Nucleus accumbens (tissue), 56 donors: ENCODE results near the gene RGS6.

Experiments used
- DNase-seq, 56 donors: peaks; one replicate each; lab custom pipeline; 2025; lab: John Stamatoyannopoulos, UW

The RGS6 gene

DNA sequence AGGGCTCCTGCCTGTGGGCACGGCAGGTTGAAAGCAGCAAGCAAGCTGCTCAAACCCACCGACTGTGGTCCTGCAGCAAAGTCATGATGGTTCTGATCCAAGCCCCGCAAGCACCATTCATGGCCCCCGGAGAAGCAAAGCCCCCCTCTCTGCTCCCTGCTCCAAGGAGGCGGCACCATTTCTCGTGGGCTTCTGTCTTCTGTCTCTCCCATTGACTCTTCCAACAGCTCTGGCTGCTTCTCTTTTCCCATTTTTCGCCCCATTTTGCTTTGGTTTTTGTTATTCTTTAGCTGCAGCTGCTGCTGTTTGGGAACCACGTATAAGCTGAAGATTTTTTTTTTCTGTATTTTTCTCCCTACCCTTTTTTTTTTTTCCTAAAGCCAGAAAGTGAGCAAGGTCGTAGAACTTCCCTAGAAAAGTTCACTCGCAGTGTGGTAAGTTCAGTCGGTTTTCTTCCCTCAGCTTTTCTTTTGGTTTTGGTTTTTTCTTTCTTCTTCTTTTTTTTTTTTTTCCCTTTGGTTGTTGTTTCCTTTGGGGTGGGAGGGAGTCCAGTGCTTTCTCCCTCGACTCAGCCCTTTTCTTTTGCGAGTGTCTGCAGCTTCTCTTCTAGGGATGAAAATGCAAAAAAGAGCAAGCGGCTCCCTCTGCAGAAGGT lies 607.6 kb downstream of the RGS6 start:
- DNase-seq: no peak

DNA sequence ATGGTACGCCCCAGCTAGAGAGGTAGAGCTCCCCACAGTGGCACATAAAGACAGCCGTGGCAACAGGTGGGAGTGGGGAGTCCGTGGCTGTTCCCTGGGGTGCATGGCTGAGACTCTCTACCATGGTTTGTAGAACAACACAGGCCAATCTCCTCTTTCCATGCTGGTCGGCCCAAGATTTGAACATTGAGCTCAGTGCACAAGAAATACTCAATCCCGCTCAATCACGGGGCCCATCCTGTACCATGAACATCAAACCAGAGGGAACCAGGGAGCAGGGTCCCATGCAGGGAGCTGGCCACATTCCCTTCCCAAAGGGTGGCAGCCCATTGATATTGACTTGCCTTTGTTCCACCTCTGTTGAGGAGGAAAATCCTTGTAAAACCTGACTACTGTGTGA lies 608.6 kb downstream of the RGS6 start:
- DNase-seq: no peak

DNA sequence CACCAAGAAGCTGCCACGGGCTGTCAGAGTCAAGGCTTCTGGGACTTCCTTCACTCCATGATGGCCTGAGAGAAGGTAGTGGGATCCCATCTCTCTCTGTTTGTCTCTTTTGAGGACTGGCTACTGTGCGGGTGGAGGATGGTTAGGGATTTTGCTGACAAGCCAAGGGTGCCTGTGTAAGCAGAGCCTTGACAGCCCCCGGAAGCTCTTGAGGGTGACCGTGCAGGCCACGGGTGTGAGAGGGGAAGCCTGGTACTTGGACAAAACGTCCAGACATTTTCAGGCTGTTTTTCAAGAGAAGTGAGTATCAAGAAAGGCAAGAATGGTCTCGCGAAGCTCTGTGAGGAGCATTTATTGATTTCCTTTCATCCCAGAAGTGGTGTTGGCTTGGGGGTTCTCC lies 609.3 kb downstream of the RGS6 start:
- no peak for DNase-seq

DNA sequence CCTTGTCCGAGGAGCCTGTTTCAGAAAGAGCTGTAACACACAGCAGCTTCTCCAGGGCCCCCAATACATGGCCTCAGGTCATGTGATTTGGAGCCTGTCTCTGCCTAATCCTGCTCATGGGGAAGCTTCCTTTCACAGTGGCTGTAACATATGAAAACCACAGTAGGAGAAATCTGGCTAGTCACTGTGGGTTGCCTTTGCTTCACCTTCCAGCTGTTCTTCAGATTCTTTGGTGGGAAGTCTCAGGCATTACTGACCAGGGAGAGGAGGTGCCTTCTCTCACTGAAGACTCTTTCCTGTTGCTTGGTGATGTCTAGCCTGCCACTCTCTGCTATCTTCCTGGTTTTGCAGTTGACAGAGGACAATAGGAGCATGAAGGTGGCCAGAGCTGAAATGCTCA lies 611.1 kb downstream of the RGS6 start:
- no peak for DNase-seq

DNA sequence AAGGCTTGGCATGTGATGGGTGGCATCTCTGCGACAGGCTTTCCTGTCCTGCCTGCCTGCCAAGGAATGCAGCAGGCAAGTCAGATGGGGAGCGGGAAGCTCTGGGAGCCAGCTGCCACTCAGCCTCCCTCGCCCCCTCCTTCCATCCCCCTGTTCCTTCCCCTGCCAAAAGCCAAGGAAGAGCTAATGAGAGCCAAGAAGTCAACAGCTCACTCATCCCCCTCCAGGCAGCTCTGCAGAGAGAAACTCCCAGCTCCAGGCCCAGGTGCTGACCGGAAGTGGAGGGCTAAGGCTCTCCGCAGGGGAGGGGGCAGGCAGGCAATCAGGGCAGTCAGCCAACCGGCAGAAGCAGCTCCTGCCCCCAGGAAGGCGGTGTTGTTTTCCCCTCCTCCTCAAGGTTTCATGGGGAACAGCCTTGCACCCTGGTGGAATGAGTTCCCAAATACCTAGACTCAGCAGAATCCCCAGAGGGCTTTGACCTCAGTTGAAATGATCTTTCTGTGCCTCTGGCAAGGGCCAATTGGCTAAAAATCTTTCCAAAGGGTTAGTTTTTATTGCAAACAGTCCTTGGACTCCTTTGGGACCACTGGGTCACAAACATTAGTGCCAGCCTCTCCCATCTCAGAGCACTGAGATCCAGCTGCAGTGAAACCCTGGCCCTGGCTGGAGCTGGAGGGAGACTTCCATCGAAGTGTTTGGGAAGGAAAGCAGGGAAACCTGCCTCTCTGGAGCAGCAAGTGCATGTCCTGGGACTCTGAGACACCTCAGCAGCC lies 612.6 kb downstream of the RGS6 start:
- peak in 1 of 56 donors; percentile 9 for DNase-seq

DNA sequence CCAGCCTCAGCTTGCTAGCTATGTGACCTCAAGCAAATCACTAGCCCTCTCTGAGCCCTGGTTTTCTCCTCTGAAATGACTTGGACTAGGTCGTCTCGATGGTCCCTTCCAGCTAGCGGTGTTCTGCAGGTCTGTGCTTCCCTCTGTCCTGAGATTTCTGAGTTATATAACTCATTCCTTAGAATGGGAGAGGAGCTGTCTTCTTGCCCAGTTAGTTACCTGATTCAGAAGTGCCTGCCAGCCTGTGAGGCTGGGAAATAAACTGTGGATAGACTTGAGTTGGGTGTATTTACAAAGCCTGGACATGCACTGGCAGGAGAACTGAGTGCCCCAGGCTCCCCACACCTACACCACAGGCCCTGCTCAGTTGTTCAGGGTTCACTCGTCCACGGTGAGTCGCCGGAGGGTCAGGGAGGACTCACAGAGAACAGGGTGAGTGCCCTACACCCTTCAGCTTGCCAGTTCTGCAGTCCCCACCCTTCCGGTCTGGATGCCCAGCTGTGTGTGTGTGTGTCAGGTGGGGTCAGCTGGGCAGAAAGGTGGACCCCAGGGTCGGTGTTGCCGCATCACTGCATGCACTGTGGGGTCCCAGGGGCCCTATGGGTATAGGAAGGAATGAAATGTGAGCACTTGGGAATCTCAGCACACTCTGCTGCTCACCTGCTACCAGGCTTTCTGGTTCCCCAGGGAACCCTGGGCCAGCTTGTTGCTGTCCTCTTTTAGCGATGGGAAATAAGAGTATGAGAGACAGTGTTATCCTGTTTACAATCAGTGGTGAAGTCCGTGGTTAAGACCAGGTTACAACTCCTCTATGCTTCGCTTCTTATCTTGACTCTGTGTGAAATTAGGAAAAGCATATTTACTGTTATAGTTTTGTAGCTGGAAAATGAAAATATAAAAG lies 613.4 kb downstream of the RGS6 start:
- no peak for DNase-seq

DNA sequence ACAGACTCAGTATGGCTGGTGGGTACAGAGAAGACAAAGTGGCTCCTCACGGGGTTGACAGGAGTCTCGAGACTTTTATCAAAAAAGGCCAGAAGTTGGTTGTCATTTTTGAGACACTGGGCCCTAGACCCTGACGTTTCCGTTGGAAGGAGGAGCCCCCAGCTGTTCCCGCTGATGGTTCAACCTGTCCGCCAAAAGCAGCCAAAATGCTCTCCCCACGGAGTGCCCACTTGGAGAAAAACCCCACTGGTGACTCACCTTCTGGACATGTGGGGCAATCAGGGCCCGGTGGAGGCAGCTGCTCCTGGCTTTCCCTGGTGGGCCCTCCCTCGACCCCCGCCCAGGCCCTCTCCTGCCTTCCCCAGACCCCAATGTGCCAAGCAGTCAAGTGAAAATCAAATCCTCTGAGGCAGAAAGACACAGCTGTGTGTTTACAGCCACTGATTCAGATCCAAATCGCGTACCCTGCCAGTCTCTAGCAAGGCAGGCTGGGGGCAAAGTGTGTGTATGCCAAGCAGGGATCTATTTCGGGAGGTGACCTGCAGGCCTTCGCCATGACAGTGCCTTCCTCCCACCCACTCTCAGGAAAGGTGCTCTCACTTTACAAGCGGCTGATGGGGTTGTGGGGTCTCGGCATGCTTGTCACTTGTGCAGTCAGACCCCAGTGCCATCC lies 614.3 kb downstream of the RGS6 start:
- DNase-seq: no peak

DNA sequence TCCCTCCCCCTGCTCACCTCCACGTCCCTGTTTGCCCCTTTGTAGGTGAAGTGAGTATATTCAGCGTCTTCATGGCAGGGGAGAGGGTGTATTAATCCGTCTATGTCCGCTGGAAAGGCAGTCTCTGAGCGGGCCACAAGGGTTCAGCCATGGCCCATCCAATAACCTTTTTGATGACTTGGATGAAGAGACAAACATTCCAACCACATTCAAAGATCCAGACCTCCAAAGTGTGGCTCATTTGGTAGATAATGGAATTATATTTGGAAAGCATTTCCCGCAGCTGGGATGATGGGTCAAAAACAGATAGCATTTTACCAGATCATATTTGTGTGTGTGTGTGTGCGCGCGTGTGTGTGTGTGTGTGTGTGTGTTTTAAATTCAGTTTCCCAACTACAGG lies 615.8 kb downstream of the RGS6 start:
- DNase-seq: no peak

DNA sequence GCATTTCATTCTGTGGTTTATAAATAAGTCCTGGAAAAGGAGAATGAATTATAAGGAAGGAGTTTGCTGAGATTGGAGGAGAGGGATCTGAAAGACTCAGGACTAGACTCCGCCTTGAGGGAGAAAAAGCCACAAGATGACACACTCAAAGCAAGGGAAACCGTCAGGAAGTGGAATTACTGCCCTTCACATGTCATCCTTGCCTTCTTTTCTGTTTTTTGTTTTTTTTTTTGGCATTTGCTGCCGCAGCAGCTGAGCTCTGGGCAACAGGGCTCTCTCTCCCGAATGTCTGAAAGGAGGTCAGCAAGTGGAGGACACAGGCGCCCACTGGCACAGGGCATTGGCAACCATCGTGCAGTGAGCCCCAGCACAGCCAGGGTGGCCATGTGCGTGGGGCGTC lies 616.8 kb downstream of the RGS6 start:
- peak in 11 of 56 donors; percentile 12 to 39 (median 23) for DNase-seq

DNA sequence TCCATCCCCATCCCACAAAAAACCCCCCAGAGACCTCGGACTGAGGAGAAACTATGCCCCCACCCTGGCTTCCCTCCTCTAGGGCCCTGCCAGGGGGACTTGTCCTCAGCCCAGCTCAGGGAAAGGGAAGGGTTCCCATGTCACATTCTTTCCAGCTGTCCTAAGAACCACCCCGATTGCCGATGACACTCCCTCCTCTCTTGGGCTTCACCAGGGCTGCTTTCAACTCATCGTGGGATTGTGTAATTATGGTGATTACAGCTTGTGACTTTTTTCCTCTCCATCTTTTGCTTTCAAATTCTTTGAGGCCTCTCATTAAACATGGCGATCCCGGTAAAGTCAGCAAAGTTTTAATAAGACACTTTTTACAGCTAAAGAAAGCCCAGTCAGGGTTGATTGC lies 617.6 kb downstream of the RGS6 start:
- DNase-seq: no peak

DNA sequence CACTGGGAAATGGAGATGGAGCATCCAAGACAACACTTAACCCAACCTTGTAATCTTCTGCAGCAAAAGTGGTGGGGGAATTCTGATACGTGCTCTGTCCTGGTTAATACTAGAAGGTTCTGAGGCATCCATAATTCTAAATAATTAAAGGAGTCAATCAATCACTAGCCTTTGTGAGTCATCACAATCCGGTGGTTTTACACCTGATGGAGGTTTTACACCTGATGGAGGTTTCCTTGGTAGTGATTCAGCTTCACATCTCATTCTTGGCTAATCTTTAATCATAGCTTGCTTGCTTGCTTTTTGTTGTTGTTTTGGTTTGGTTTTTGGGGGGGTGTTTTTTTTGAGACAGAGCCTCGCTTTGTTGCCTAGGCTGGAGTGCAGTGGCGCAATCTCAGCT lies 618.3 kb downstream of the RGS6 start:
- no peak for DNase-seq

DNA sequence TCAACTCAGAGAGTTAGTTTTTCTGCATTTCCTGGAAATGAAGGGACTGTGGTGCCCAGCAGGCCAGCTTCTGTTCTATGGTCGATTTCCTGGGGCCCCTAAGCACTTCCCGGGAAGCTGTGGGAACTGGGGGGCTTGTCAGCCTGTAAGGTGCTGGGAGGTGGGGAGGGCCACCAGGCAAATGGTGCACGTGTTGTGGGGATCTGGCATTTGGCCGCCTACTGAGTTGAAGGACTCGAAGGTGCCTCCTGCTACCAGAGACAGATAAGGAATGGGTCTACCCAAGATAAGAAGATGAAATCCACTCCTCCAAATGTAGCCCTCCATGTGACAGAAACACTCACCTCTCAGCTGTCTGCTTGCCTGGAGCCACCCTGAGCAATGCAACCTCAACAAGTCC lies 620.0 kb downstream of the RGS6 start:
- DNase-seq: no peak

DNA sequence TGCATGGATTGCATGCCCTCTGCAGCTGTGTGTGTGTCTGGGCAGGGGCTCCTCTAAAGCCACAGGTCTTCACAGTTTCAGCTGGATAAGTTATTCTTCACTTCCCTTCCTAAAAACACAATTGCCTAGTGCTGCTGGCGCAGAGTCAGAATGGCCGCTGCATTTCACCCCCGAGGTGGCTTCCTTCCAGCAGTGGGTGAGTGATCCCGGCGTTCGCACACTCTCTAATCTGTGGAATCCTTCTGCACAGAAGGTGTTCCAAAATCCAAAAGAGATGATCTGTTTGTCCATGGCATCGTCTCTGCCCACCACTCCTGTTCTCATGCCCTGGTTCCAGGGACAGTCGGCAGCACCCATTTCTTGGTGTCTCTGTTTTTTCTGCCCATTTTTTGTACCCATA lies 620.9 kb downstream of the RGS6 start:
- no peak for DNase-seq

DNA sequence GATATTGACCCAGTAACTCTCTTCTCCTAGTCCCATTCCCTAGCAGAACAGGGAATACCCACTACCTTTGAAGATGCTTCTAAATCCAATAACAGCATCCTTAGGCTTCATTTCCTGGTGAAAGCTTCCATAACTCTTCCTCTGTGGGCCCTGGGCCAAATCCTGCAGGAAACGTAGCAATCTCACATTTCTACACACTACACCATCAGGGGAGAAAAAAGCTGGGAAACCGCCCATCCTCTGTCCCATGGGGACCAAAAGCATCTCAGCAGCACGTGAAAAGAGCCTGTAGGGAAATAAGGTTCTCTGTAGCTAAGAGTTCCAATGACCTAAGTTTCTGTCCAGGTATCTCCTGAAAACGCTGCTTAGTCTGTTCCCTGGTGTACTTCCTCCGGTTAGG lies 621.4 kb downstream of the RGS6 start:
- DNase-seq: no peak

DNA sequence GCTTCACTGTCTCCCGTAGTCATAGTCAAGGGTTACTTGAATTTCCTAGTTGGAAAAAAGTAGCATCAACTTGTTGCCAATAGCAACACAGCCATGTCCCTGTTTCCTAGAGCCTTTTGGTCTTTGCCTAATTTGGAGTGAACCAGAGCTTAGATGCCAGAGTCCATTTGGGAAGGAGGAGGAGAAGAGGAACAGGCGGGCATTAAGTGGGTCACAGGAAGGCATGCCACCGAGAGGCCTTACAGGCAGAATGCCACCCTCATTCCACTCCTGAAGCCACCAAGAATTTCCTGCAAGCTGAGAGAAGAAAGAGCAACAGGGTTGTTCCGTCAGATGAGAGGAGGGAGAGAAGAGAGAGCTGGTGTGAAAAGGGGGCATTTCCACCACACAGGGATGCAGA lies 622.2 kb downstream of the RGS6 start:
- no peak for DNase-seq

DNA sequence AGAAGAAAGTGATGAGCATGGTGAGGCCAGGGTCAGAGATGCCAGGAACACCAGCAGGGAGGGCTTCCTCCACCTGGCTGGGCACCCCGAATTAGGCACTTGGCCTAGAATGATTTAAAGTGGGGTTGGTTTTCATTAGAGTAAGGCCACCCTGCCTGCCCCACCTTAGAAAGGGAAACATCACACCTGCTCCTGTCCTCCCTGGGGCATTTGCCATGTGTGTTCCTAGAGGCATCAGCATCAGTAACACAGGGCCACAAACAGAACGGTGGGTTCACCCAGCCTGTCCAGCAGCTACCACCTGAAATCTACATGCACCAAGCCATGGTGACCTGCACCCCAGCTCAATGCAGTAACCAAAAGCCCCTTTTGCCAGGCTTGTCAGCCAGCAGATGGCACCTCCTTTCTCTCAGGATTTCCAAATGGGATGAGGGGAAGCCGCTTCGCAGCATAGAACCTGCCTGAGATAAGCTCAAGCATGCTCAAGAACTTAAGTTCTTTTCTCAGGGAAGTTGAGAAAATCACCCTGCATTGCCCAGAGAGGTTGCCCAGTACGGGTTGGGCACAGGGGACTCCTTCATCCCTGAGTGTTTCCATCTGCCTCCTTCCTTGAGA lies 622.9 kb downstream of the RGS6 start:
- DNase-seq: peak in 6 of 56 donors; percentile 9 to 23 (median 15)

DNA sequence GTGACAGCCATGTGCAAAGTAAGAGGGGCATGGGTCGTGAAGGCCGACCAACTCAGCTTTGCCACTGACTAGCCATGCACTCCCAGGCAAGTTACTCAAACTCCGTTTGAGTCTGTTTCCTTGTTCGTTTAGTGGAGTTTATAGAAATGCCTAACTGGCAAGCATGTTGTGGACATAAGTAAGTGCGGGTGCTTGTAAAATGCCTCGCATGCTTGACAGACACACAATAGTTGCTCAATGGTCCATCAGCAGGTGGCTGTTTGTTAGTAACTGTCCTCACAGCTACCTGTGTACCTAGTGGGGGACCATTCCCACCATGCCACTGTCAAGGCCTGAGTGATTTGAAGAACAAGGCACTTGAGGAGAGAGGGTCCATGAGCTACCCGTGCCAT lies 623.4 kb downstream of the RGS6 start:
- no peak for DNase-seq

DNA sequence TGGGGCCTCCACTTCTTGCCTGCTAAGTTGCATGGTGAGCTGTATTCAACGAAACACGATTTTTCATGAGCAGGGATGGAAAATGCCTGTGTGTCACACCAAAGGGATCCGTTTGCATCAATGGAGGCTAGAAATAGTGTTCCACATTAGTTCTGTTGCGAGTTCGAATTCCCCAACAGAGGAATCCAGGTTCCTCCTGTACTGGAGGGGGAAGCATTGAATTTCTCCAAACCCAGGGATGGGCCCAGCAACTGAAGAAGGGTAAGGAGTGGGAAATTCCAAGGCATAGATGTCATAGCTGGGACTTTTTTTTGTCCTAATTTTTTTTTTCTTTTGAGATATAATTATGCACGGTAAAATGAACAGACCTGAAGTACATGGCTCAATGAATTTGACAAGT lies 625.4 kb downstream of the RGS6 start:
- DNase-seq: no peak

DNA sequence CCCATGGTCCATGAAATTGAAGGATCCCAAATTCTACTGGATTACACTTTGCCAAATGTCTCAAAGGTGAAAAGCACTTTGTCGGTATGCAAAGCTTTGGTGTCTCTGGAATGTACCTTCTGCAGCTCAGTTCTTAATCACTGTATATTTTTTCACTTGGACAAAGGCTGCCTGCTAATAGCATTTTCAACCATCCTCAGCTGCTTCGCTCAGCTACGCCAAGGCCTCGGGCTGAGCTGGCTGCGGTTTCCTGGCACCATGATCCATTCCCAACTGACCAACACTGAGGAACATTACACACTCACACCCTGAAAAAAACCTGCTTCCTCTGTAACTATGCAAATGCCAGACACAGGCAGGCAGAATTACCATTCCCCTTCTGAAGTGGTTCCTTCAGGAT lies 626.5 kb downstream of the RGS6 start:
- peak in 15 of 56 donors; percentile 6 to 52 (median 16) for DNase-seq

DNA sequence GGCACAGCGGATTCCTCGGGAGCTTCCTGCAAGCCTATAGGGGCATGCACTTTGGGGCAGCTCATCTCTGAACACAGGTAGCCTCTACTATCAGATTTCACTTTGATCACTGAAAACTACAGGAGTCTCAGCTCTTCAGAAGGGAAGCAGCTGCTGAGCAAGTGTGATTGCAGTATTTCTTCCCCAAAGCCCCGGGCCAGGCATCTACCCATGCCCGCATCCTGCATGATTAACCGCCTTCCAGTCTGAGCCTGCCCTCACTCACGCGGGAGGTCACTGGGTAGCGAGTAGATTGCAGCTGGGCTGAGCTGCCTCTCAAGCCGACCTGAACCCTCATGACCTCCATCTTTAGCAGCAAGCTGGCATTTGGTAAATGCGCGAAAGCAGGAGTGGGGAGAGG lies 627.0 kb downstream of the RGS6 start:
- no peak for DNase-seq
